ENCODE data around the gene ZSWIM6. TPM values are rescaled to one million over a fixed set of nuclear protein-coding genes. Genes with fewer than 3 reads are reported as not detected.
"Not testable (repeated sequence)": the region's sequence is repeated elsewhere in the genome, so short reads cannot be mapped to it uniquely, and the experiment has no call there.

ZSWIM6 gene
- total RNA-seq, 4 donors from 2014 or later = 1.9 to 4.0 (median 3.0) TPM

DNA sequence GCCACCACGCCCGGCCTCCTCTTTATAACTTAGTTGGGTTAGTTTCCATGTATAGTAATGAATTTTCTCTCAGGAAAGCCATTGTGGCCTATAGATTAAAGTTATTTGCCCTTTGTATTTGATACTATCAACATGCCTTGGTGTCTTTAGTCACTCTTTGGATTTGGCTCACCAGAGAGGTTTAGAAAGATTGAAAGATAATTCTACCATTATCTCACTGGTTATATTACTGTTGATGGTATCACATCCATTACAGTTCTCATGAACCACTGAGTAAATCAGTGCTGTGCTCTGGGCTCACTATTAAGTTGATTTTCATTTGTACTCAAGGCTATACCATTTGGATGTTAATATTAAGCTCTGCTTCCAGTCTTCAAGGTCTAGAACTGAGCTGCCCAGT, 87.0 kb downstream of the ZSWIM6 start:
- Histone ChIP-seq H3K4me1 (peaks cover 9 to 12% of the 10 kb centered on the region in 2 donors), H3K9me3 (no peaks in the 10 kb centered on the region), H3K27me3 (no peaks in the 10 kb centered on the region), H3K27ac (no peak overlapping the region), H3K36me3 (no peaks in the 10 kb centered on the region), H3K4me3 (no peak overlapping the region)
- ATAC-seq (no peak), DNase-seq (no peak)
- in situ Hi-C loops (cut with MboI; ENCODE audit: low sequenced_read_pairs in 4 of 4) = loop anchor here in 2 of 4 donors (10.0 to 25.0 kb wide), 2 partner anchors 94 to 107 kb away; no protein-coding TSS in a partner anchor
- intact Hi-C loops (cut with DNase I; ENCODE audit: low total_unique reads) = no loop called here
- TF ChIP-seq, protein P1, sequence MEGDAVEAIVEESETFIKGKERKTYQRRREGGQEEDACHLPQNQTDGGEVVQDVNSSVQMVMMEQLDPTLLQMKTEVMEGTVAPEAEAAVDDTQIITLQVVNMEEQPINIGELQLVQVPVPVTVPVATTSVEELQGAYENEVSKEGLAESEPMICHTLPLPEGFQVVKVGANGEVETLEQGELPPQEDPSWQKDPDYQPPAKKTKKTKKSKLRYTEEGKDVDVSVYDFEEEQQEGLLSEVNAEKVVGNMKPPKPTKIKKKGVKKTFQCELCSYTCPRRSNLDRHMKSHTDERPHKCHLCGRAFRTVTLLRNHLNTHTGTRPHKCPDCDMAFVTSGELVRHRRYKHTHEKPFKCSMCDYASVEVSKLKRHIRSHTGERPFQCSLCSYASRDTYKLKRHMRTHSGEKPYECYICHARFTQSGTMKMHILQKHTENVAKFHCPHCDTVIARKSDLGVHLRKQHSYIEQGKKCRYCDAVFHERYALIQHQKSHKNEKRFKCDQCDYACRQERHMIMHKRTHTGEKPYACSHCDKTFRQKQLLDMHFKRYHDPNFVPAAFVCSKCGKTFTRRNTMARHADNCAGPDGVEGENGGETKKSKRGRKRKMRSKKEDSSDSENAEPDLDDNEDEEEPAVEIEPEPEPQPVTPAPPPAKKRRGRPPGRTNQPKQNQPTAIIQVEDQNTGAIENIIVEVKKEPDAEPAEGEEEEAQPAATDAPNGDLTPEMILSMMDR (IDR thresholded peaks at IDR 0.05 in 4 of 5, conservative IDR thresholded peaks at IDR 0.05 in 1 of 5) = no peak
- no peak for TF ChIP-seq POLR2A (IDR thresholded peaks at IDR 0.05)

GRCh38 chr5:61420016-61420415, 88.0 kb downstream of the ZSWIM6 start:
- Histone ChIP-seq H3K4me1 (peaks cover 13 to 19% of the 10 kb centered on the region in 2 donors), H3K36me3 (no peaks in the 10 kb centered on the region), H3K27me3 (no peaks in the 10 kb centered on the region), H3K9me3 (no peaks in the 10 kb centered on the region), H3K27ac (no peak overlapping the region), H3K4me3 (no peak overlapping the region)
- no peak for TF ChIP-seq POLR2A (IDR thresholded peaks at IDR 0.05)
- ATAC-seq (no peak), DNase-seq (no peak)
- in situ Hi-C loops (cut with MboI; ENCODE audit: low sequenced_read_pairs in 4 of 4) = loop anchor here in 1 of 4 donors (25.0 kb wide), 1 partner anchor 108 kb away; no protein-coding TSS in a partner anchor
- intact Hi-C loops (cut with DNase I; ENCODE audit: low total_unique reads) = no loop called here

- H3K27me3 ChIP-seq; intact Hi-C loops (cut with DNase I; ENCODE audit: low total_unique reads); H3K4me3 ChIP-seq; H3K27ac ChIP-seq; ATAC-seq; H3K36me3 ChIP-seq; DNase-seq; H3K9me3 ChIP-seq: not testable (repeated sequence)
- peaks cover 20 to 32% of the 10 kb centered on the region in 2 donors for H3K4me1 ChIP-seq
- in situ Hi-C loops (cut with MboI; ENCODE audit: low sequenced_read_pairs in 4 of 4) = loop anchor here in 1 of 4 donors (25.0 kb wide), 1 partner anchor 109 kb away; no protein-coding TSS in a partner anchor
Observed at GRCh38 chr5:61421262-61421661, 89.2 kb downstream of the ZSWIM6 start.

DNA sequence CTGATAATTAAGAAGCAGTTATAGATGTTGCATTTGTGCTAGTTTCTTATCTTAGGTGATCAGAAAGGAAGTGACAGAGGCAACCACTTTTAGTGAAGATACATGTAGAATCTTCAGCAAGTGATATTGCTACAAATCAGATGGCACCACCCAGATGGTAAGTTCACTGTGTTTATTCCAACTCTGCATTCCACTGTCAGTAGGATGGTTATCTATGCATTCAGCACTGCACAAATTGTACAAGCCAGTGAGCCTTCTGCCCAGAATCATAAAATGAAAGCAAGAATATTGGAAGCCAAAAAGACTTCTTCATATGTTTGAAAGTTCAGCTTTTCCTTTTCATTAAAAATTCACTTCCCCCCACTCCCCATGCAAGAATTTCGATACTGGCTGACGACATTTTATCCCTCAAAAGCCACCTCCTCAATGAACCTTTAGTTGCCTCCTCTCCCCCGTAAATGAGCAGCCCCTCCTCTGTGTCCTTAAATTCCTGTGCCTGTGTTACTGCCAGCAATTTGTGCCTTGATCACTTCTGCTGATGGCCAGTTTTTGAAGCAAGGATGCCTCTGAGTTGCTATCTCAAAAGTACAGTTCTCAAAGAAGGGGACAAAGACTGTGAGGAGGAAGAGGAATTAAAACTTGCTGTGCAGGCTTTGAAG, 91.6 kb downstream of the ZSWIM6 start:
- DNase-seq (no peak), ATAC-seq (no peak)
- in situ Hi-C loops (cut with MboI; ENCODE audit: low sequenced_read_pairs in 4 of 4) (loop anchor here in 1 of 4 donors (25.0 kb wide), 1 partner anchor 111 kb away; no protein-coding TSS in a partner anchor), intact Hi-C loops (cut with DNase I; ENCODE audit: low total_unique reads) (loop anchor here (1.0 kb wide), 1 partner anchor 13 kb away; no protein-coding TSS in a partner anchor)
- peaks cover 20 to 32% of the 10 kb centered on the region in 2 donors for H3K4me1 ChIP-seq
- no peaks in the 10 kb centered on the region for H3K27me3 ChIP-seq
- TF ChIP-seq POLR2A (IDR thresholded peaks at IDR 0.05) = no peak
- TF ChIP-seq, protein P1 (IDR thresholded peaks at IDR 0.05 in 4 of 5, conservative IDR thresholded peaks at IDR 0.05 in 1 of 5) = no peak
- no peaks in the 10 kb centered on the region for H3K9me3 ChIP-seq
- H3K4me3 ChIP-seq = peak overlapping the region in 2 of 4 donors; percentile 3 to 7
- peak overlapping the region in 1 of 4 donors; percentile 52 for H3K27ac ChIP-seq
- no peaks in the 10 kb centered on the region for H3K36me3 ChIP-seq

- Histone ChIP-seq H3K9me3 (no peaks in the 10 kb centered on the region), H3K4me1 (peaks cover 20 to 32% of the 10 kb centered on the region in 2 donors), H3K36me3 (no peaks in the 10 kb centered on the region), H3K27ac (peak overlapping the region in 1 of 4 donors; percentile 46), H3K27me3 (no peaks in the 10 kb centered on the region), H3K4me3 (no peak overlapping the region)
- ATAC-seq = no peak
- in situ Hi-C loops (cut with MboI; ENCODE audit: low sequenced_read_pairs in 4 of 4) (no loop called here), intact Hi-C loops (cut with DNase I; ENCODE audit: low total_unique reads) (no loop called here)
- DNase-seq = no peak
- TF ChIP-seq, protein P1 (IDR thresholded peaks at IDR 0.05 in 4 of 5, conservative IDR thresholded peaks at IDR 0.05 in 1 of 5) = no peak
- TF ChIP-seq POLR2A (IDR thresholded peaks at IDR 0.05) = no peak
Observed at GRCh38 chr5:61425918-61426317, 93.9 kb downstream of the ZSWIM6 start.
